ENCODE results near the gene TLCD2.
A peak's percentile ranks its signal among the peaks of the same experiment; 100 is the strongest.
"Not testable (repeated sequence)": the region's sequence is repeated elsewhere in the genome, so short reads cannot be mapped to it uniquely, and the experiment has no call there.

TLCD2 gene

DNA sequence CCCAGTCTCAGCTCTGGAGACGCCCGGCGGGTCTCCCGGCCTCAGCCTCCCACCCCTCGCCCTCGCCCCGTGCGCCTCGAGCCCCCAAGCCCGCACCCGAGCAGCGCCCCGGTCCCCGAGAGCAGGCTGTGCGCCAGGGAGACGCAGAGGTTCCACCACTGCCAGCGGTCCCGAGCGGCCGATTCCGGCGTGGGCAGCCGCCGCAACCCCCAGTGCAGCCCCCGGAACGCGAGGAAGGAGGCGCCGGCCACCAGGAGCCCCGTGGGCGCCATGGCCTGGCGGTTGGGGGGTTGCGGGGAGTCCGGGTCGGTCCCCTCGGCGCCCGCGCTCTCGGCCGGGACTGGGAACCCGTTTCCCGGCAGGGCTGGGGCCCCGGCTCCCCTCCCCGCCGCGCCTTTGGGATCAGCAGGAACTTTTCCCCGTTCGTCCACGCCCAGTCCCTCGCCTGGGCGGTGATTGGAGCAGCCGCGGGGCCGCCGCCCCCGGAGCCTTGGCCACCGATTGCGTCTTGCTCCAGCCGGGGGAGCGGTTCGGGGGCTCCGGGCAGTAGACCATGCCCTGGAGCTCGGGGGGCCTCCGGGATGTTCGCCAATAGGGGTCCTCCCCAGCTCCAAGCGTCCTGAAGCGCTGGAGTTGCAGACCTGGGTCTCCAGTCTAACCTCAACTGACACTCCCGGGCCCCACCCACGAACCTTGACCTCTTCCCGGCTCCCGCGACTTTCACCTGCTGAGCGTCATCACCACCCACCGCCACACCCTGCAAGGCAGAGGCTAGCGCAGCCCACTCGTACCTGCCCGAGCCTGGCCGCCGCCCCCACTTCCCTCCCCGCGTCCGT lies at the start of gene TLCD2:
TLCD2 (minus strand) TSS at position 407 of the 836 bp plus-strand sequence; CDS start at position 272, 135 bp downstream.
- DNase-seq = peak; percentile 68

GRCh38 chr17:1759529-1759928 lies 49.4 kb upstream of the TLCD2 start:
- DNase-seq = no peak

- no peak for DNase-seq
Observed at GRCh38 chr17:1758807-1759206, 48.6 kb upstream of the TLCD2 start.

GRCh38 chr17:1755827-1756262 lies 45.7 kb upstream of the TLCD2 start:
- no peak for DNase-seq

- no peak for DNase-seq
Observed at GRCh38 chr17:1755252-1755826, 45.2 kb upstream of the TLCD2 start.

DNA sequence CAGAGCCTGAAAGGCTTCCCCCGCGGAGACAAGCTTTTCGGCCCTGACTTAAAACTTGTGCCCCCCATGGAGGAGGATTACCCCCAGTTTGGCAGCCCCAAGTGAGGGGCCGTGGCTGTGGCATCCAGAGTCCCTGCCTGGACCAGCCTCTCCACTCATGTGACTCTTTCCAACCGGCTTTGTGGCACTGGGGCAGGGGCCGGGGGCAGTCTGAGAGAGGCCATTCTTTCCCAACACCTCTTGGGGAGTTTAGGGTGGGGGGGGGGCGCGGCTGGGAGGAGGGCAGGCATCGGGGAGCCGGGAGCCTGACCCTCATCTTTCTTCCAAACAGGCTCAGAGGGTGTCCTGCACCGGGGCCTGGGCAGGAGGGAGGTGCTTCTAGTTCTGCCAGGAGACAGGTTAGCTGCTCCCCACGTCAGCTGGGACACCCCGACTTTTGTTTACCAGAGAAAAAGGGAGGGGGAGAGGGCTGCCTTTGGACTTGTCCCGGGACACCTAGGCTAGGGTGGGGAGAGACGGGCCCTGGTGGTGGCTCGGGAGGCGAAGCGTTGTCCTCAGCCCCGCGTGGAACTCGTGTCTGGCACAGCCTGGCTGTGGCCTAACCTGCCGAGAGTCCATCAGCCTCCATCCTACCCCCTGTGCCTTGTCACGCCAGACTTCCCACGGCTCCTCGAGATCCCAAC lies 44.4 kb upstream of the TLCD2 start:
- DNase-seq = no peak

GRCh38 chr17:1753767-1754429 lies 43.7 kb upstream of the TLCD2 start:
- DNase-seq = no peak

- DNase-seq = no peak
Observed at GRCh38 chr17:1752425-1753262, 42.5 kb upstream of the TLCD2 start.

- DNase-seq = no peak
Observed at GRCh38 chr17:1750628-1751027, 40.5 kb upstream of the TLCD2 start.

DNA sequence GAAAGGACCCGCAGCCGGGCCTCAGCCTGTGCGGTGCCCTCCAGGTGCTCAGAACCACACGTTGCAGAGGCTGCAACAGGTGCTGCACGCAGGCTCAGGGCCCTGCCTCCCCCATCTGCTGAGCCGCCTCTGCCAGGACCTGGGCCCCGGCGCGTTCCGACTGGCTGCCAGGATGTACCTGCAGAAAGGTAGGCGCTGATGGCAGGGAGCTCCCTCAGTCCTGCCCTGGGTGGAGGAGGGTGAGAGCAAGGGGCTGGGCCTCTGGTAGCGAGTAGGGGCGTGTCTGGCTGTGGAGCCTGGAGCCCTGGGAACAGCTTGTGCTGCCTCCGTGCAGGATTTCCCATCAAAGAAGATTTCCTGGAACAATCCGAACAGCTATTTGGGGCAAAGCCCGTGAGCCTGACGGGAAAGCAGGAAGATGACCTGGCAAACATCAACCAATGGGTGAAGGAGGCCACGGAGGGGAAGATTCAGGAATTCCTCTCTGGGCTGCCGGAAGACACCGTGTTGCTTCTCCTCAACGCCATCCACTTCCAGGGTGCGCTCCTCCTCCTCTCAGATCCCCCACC lies 36.9 kb upstream of the TLCD2 start:
- DNase-seq = no peak

GRCh38 chr17:1745513-1746020 lies 35.4 kb upstream of the TLCD2 start:
- DNase-seq = no peak

DNA sequence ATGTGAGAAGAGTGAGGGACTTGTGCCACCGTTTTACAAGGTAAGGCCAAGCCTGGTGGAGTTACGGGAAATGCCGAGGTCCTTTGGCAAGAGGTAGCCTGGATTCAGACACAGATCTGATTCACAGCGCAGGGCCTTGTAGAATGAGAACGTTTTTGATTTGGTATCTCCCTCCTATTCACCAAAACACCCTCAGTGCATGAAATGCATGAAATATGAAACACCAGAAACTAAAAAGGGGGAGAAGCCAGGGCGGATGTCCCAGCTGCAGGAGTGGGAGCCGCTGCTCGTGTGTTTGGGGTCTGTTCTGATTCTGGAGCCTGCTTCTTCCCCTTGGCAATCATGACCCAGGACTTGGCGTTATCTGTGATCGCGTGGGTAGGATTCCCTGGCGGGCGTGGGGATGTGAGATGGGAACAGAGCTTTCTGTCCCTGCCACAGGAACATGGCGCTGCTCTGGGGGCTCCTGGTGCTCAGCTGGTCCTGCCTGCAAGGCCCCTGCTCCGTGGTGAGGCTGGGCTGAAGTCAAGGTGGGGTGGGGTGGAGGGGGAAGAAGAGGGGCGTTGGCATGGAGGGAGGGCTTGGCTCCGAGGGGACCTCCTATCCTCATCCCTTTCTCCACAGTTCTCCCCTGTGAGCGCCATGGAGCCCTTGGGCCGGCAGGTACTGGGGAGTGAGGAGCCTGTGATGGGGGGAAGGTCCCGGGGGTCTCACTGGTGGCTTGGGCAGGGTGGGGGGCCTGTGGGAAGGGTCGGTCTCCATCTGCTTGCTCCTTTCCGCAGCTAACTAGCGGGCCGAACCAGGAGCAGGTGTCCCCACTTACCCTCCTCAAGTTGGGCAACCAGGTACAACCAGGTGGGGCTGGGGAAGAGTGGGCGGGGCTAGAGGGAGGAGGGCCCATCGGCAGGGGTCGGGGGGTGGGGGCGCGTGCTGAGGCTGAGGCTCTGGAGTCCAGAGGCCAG lies 34.7 kb upstream of the TLCD2 start:
- no peak for DNase-seq

DNA sequence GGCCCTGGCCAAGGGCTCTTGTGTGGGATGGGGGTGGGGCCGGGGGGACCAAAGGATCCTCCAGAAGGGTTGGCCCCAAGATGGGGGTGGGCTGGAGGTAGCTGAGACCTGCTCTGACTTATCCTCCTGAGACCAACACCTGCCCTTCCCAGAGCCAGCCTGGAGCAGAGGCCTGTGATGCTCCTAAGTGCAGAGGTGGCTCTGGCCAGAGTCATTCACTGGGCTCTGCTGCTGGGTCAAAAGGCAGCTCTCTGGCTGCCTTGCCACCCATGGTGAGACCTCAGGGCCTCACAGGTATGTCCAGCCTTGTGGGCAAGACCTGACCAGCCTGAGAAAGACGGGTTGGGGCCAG lies 32.9 kb upstream of the TLCD2 start:
- no peak for DNase-seq

DNA sequence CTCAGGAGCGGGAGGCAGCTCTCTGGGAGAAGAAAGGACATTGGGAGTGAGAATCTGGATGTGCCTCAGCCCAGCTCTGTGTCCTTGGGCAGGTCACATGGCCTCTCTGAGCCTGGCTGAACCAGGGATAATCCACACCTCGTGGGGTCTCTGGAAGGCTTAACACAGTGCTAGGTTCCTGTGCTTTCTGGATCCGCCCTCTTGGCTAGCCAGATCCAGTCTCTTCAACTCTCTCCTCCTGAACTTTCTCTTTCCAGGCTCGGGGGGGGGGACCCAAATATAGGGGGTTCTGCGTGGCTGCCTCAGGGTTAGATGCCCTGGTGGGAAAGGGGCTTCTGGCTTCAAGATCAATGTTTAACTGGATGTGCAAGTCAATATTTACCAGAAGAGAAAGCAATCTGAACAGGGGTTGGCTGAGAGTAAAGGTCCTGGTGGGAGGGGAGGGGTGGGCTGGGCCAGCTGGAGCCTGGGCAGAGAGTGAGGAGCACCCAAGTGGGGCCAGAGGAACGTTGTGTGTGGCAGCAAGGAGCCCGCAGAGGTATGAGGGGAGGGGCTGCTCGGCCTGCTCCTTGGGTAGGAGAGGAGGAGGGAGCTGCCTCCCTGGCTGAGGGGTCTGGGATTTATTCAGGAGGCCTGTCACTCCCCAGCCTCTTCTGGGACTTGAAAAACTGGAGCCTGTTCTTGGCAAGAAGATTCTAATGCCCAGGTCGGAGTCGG lies 32.4 kb upstream of the TLCD2 start, which contains the start of gene SERPINF2:
SERPINF2 (plus strand) TSS at position 501 of the 717 bp plus-strand sequence. CDS start 2,125 bp downstream, outside the sequence.
- no peak for DNase-seq

- not testable (repeated sequence) for DNase-seq
Observed at GRCh38 chr17:1741899-1742298, 31.7 kb upstream of the TLCD2 start.

- no peak for DNase-seq
Observed at GRCh38 chr17:1737531-1738291, 27.5 kb upstream of the TLCD2 start.

DNA sequence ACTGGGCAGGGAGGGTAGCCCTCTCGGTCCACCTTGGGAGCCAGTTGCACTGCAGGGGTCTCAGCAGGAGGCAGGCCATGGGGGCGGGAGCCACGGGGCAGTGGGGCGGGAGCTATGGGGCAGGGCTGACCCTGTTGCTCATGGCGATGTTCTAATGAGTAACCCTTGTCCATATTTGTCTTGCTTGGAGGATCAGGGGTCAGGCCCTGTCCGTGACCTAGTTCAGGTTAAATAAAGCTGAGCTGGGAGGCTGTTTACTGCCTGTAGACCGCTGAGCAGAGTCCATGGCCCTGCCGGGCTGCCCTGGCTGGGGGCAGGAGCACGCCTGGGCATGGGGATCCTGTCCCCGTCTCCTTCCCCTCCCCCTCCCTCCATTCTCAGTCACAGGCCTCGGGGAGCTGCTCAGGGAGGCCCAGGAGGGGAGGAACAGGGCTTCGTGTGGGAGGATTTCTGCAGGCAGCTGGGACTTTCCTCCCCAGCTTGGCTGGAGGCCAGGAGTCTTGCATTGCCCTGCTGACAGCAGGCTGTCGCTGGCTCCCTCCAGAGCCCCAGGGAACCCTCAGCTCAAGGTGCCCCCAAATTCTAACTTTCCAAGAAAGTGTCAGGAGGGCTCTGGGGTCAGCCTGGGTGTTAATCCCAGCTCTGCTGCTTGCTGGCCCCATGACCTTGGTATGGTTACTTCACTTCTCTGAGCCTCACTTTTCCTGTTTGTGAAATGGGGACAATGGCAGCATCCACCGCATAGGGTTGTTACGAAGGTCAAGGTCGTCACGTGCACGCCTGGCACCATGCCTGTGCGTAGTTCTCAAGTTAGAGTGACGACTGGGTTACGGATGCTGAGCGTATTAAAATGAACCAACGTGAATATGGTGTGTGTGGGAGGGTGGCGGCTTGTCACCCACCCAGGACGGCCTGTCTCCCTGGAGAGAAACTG lies 26.4 kb upstream of the TLCD2 start:
- DNase-seq = peak; percentile 71

DNA sequence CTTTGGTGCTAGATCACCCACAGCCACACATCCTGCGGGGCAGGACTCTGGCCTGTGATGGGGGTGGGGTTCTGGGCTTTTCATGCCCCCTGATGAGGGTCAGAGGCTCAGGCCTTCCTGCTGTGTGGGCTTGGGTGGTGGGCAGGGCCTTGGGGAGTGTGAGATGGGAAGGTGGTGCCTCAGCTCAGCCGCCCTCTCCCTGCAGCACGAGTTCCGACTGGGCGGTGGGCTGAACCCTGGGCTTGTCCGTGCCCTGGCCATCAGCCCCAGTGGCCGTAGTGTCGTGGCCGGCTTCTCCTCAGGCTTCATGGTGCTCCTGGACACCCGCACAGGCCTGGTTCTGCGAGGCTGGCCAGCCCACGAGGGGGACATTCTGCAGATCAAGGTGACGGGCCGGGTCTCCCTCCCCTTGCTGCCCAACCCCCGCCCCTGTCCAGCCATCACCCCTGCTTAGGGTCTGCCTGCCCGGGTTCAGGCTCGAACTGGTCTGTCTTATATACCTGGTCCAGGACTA lies 25.7 kb upstream of the TLCD2 start:
- DNase-seq = no peak

All from eye (tissue), 1 donor.